ENCODE data around the gene C10orf71.

C10orf71 gene

GRCh38 chr10:49287689-49288340 is 11.2 kb upstream of the C10orf71 start:
- no peak for TF ChIP-seq CTCF (IDR thresholded peaks at IDR 0.05; ENCODE audit: low read depth, low read length)

GRCh38 chr10:49288341-49289065 is 10.5 kb upstream of the C10orf71 start:
- TF ChIP-seq CTCF (IDR thresholded peaks at IDR 0.05; ENCODE audit: low read depth, low read length): no peak
- no peak for DNase-seq (ENCODE audit: extremely low read depth, low read depth)

More at GRCh38 chr10:49287689-49288340, 11.2 kb upstream of the C10orf71 start:
- no peak for DNase-seq (ENCODE audit: extremely low read depth, low read depth)

GRCh38 chr10:49289480-49289879 is 9.5 kb upstream of the C10orf71 start:
- no peak for TF ChIP-seq CTCF (IDR thresholded peaks at IDR 0.05; ENCODE audit: low read depth, low read length)
- no peak for DNase-seq (ENCODE audit: extremely low read depth, low read depth)

- DNase-seq (ENCODE audit: extremely low read depth, low read depth): no peak
- no peak for TF ChIP-seq CTCF (IDR thresholded peaks at IDR 0.05; ENCODE audit: low read depth, low read length)
These were observed 8.8 kb upstream of the C10orf71 start for GRCh38 chr10:49290131-49290530.

GRCh38 chr10:49290607-49291006 is 8.4 kb upstream of the C10orf71 start:
- TF ChIP-seq CTCF (IDR thresholded peaks at IDR 0.05; ENCODE audit: low read depth, low read length): no peak

GRCh38 chr10:49292565-49293207 is 6.3 kb upstream of the C10orf71 start:
- DNase-seq (ENCODE audit: extremely low read depth, low read depth): no peak
- TF ChIP-seq CTCF (IDR thresholded peaks at IDR 0.05; ENCODE audit: low read depth, low read length): no peak

More at GRCh38 chr10:49290607-49291006, 8.4 kb upstream of the C10orf71 start:
- no peak for DNase-seq (ENCODE audit: extremely low read depth, low read depth)

- TF ChIP-seq CTCF (IDR thresholded peaks at IDR 0.05; ENCODE audit: low read depth, low read length): no peak
- no peak for DNase-seq (ENCODE audit: extremely low read depth, low read depth)
These were observed 5.8 kb upstream of the C10orf71 start for GRCh38 chr10:49293208-49293603.

Measured in AG09319 (cell line).